ENCODE data around the gene STARD5.

Gene STARD5

DNA sequence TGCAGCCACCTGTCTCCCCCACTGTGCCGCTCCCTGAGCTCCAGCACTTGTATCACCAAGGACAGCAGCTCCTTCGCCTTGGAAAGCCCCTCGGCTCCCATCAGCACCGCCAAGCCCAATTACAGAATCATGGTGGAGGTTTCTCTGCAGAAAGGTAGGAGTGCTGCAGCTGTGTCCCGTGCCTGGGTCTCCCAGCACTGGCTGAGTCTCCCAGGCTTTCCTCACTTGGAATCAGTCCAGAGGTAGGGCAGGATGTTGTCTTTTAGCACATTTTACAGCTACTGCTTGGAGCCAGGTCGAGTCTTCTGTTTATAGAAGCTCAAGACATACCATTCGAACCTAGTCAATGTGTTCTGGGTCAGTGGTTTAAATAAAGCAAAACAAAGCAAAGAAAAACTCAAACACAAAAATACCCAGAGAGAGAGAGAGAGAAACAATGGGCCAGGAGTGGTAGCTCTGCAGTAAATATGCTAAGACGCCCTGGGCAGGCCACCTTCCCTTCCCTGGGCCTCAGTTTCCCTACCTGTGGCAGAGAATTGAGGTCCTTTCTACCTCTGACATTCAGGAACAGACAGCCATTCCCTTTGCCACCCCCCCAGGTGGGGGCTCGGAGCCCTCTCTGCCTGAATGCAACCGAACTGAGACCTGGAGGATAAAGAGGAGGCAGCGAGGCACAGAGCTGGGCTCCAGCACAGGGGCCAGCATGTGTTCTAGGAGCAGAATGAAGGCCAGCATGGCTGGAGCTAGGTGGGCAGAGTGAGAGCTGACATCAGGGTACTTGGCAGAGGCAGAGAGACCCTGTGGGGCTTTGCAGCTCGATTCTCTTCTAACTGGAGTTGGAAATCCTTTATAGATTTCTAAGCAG is 44.1 kb downstream of the STARD5 start:
- DNase-seq (ENCODE audit: low read depth) = no peak
- H3K4me3 ChIP-seq (ENCODE audit: control insufficient read depth, low read depth, low read length) = no peak overlapping the region
- TF ChIP-seq CTCF (conservative IDR thresholded peaks at IDR 0.05; ENCODE audit: control insufficient read depth, insufficient read depth, low read depth, low read length) = no peak

- no peak overlapping the region for H3K4me3 ChIP-seq (ENCODE audit: control insufficient read depth, low read depth, low read length)
- no peak for TF ChIP-seq CTCF (conservative IDR thresholded peaks at IDR 0.05; ENCODE audit: control insufficient read depth, insufficient read depth, low read depth, low read length)
- DNase-seq (ENCODE audit: low read depth) = no peak
These were observed 45.5 kb downstream of the STARD5 start for GRCh38 chr15:81278306-81279029.

DNA sequence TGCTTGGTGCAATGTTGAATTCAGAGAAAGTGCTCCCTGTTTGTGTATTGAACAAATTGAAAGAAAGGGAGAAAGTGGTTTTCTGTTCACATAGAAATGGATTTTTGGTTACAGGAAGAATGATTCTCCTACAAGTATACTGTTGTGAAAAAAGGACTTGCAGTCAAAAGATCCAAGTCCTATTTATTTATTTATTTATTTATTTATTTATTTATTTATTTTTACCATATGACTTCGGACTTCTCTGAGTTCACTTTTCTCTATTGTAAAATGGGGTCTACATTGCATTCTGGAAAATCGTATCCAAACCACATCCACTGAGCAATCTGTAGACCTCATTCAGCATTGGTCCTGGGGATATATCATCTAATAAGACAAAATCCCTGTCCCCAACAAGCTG is 46.1 kb downstream of the STARD5 start:
- TF ChIP-seq CTCF (conservative IDR thresholded peaks at IDR 0.05; ENCODE audit: control insufficient read depth, insufficient read depth, low read depth, low read length) = no peak
- DNase-seq (ENCODE audit: low read depth) = no peak
- no peak overlapping the region for H3K4me3 ChIP-seq (ENCODE audit: control insufficient read depth, low read depth, low read length)

GRCh38 chr15:81276967-81277366 is 47.0 kb downstream of the STARD5 start:
- TF ChIP-seq CTCF (conservative IDR thresholded peaks at IDR 0.05; ENCODE audit: control insufficient read depth, insufficient read depth, low read depth, low read length) = no peak
- H3K4me3 ChIP-seq (ENCODE audit: control insufficient read depth, low read depth, low read length) = no peak overlapping the region
- no peak for DNase-seq (ENCODE audit: low read depth)

DNA sequence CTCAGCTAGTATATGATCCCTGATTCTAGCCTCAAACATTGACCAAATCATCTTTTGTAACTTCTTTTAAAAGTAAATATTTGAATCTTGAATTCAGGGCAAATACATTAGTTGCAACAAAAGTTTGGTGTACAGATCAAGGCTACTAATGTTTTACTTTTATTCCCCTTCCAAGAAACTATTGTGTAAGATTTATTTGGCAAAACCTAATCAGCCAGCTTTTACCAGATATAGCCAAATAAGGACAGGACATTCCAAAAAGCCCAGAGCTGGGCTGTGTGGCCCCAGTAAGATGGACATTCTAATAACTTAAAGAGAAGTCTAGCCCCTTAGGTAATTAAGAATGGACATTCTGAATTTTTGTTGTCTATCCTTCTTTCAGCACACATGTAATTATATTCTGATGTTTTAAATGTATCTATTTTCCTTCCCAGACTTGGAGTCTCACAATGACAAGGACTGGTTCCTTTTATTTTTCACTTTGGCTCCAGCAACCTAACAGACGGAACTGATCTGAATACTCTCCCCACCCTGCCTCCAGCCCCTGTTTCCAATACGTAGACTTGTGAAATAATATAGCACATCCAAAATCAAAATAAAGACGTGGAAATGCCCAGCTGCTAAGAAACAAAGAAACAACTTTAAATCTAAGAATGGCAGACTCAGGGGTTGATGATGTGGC is 48.1 kb downstream of the STARD5 start:
- H3K4me3 ChIP-seq (ENCODE audit: control insufficient read depth, low read depth, low read length) = no peak overlapping the region
- no peak for TF ChIP-seq CTCF (conservative IDR thresholded peaks at IDR 0.05; ENCODE audit: control insufficient read depth, insufficient read depth, low read depth, low read length)
- peak; percentile 37 for DNase-seq (ENCODE audit: low read depth)

DNA sequence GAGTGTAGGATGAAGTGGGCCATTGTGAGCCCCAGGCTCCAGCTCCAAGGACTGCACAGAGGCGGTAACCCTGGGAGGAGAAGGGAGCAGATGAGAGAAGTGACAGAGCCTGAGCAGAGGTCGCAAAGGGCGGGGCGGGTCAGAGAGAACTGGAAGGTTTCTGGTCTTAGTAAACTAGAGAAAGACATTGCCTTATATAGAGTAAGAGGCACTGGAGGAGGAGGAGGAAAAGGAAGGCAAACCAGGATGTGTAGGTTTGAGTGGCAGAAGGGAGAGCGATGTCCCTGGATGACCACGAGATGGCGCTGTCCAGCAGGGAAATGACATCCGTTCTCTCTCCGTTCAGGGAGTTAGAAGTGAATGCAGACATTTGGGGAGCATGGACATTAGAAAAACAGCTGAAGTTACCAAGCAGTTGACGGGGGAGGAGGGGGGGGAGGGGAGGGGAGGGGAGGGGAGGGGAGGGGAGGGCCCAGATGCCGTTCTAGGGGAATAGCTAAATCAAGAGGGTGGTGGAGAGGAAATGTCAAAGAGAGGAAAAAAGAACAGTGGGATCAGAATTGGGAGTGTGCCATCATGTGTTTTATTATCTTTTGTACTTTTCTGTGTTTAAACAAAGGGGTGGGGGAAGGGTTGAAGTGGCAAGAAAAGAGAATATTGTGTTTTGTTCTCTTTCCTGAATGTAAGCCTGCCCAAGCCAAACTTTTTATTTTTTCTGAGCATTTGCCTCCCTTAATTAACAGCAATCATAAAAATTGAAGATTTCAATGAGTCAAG is 48.8 kb downstream of the STARD5 start:
- H3K4me3 ChIP-seq (ENCODE audit: control insufficient read depth, low read depth, low read length) = no peak overlapping the region
- TF ChIP-seq CTCF (conservative IDR thresholded peaks at IDR 0.05; ENCODE audit: control insufficient read depth, insufficient read depth, low read depth, low read length) = peak; percentile 94
- DNase-seq (ENCODE audit: low read depth) = peak; percentile 85
